ENCODE measurements around the gene NGF.

Gene NGF

DNA sequence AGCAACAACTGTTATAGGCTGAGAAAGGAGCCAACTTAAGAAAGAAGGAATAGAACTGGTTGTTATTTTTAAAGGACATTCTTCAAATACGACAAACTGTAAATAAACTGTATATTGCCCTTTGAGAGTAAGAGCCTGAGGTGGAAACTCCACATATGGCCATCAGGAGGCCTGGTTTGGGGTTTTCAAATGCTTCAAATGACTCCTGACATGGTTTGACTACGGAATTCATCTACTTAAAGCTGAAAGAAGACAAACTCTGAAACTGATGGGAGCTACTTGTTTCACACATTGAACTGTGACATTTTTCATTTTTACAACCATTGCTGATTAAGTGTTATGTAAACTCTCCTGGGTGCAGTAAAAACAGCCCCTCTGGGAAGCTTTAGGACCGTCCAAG, 59.8 kb downstream of the NGF start:
- no peak for DNase-seq

DNA sequence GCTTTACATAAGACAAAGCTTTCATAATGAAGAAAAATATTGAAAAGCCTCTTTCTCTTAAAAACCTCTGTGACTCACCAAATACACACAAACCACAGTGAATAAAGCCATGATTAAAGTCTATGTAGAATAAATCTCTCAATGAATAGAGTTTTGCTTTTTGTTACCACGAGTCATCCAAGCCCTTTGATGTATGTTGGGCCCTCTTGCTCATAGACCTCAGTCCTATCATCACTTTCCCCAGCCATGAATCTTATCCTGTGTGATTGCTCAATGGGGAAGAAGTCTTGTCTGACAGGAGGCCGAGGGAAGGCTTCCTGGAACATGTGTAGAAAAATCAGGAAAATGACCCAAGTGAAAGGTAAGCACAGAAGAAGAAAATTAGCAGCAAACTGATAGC, 60.8 kb downstream of the NGF start:
- DNase-seq, result peak; percentile 87

DNA sequence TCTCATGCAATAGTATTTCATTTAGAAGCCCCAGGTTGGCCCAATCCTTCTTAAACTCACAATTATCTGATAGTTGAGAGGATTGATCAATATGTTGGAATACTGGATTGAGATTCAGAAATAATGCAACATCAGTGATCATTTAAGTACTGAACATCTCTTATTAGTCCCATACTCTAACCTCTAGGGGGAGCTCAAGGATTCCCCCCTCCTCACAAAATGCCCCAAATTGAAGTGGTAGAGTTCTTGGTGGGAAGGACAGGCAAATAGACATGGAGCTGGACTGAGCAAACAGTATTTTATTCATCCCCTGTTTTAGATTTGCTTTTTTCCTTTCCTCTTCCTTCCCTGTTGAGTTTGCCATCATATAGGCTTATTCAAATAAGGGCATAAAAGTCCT, 62.8 kb downstream of the NGF start:
- no peak for DNase-seq

DNA sequence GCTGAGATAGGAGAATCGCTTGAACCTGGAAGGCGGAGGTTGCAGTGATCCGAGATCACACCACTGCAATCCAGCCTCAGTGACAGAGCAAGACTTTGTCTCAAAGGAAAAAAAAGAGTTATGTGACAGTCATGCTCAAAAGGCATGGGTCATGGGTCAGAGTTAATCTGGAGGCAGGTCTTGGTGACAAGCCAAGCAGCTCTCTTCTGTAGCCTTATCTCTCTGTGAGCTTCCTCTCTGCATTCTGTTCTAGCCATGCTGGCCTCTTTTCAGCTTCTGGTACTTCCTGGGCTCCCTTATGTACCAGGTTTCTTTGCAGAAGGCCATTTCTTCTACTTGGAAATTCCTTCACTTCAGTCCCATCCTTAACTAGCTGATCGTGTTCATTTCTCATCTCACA, 63.6 kb downstream of the NGF start:
- no peak for DNase-seq

DNA sequence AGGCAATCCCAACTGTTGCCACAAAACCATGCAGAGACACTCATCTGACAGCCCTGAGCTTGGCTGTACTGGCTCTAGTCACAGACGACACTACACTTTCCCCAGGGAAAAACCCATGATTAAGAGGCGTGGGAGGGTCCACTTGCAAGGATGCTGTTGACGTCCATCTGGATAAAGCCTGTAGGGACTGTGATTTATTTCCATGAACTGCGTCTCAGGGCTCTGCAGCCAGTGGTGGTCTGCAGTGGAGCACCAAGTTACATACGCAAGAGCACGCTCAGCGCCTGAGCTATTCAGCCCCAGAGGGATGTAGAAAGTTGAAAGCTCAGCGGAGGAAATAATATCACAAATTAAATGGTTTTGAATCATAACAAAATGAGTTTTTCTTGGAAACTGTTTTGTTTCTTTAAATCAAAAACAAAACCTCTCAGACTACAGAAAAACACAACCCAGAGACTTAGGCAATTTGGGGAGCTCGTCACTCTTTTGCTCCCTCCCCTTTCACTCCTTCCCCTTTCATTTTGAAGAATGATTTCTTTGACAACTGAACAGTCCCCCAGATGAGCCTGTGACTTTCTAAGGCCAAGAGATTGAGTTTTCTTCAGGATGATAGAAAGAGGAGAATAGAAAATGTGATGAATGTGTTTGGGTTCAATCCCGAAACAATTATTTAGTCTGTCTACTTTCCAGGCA, 71.2 kb downstream of the NGF start:
- DNase-seq, result no peak

DNA sequence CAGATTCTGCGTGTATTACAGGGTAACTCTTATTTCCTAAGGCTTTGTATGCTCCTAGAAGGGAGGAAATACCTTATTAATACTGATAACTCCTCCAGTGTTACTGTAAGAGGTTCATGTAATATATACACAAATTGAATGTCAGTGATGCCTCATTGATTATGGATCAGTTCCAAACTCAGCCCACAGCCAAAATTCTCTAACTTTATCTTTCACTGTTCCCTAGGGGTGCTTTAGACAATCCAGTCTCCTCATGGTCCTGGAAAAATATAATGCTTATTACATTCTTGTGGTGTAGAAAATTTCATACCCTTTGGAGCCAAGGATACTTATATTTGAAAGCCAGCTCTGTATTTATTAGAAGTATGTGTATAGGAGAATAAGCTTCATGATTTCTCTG, 73.0 kb downstream of the NGF start:
- no peak for DNase-seq

DNA sequence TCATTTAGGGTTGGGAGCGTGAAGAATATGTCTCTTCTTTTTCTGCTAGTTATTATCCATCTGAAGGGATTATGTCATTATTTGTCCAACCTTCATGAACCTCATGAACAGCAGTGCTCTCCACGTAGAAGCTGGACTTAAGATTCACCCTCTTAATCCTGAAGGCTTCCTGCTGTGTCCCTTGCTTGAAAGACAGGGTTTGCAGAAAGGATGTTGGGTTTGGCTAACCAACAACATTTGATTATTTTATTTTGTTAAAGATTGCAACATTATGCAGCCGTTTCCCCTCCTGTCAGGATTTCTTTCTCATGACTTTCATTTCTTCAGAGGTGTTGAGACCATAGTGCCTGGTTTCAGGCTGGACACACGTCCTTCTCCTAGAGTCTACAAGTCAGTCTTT, 75.2 kb downstream of the NGF start:
- no peak for DNase-seq

DNA sequence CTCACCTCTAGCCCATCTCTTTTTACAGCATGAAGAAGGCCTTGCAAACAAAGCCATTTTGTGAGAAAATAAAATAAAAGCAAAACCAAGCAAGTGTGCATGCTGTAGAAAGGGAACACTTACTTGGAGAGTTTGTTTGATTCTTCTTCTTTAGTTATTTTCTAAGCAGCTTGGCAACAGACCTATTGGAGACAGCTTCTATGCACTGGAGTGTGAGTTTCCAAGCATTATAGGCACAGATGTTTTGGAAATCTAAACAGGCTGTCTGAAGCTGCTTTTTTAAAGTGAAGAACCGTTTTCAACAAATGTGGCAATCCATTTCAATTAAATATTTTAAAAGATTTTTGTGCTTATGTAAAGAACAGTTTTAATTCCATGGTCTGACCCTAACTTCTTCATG, 76.6 kb downstream of the NGF start:
- DNase-seq, result no peak

DNA sequence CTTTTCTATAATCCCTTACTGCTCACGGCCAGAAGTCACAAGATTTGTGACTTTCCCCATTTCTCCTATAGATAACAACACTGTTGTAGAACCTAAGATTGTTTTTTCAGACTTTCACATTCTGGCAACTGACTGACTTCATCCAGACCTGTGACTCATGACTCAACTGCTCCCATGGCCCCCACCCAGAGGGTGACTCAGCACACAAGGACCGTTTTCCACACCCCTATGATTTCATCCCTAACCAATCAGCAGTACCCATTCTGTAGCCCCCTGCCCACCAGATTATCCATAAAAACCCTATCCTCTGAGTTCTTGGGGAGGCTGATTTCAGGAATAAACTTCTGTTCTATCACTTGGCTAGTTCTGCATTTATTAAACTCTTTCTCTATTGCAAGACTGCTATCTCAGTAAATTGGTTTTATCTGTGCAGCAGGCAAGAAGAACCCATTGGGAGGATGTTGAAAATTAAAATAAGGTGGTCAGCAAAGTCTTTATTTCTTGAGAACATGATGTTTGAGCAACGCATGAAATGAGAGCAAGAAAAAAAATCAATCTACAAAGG, 79.7 kb downstream of the NGF start:
- peak; percentile 34 for DNase-seq

DNA sequence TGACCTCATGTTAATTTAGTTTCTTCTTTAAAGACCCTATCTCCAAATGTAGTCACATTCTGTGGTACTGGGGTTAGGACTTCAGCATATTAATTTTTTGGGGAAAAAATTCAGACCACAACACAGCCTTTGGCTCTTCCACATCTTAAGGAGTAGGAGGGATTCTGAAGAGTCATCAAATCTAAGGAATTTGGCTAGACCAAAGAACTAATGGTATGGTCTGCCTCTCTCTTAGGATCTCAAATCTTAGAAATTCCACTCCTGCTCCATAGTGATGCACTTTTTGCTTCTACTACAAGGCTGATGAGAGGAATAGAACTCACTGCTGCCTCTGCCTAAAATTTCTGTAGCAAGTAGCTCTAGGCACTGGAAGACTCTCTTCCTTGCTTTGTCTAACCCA, 80.5 kb downstream of the NGF start:
- DNase-seq, result no peak

DNA sequence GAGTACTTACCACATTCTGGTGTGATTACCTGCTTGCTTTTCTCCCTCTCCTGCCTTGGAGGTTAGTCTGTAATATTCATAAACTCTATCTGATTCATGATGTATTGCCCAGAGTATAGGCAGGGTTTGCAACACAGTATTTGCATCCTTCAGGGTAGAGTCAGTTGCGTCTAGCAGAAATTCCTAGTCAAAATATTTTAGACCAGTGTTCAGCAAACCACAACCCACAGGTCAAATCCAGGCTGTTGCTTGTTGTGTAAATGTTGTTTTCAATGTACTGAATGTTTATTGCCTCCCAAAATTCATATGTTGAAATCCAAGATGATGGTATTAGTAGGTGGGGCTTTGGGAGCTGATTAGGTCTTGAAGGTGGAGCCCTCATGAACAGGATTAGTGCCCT, 82.9 kb downstream of the NGF start:
- no peak for DNase-seq

DNA sequence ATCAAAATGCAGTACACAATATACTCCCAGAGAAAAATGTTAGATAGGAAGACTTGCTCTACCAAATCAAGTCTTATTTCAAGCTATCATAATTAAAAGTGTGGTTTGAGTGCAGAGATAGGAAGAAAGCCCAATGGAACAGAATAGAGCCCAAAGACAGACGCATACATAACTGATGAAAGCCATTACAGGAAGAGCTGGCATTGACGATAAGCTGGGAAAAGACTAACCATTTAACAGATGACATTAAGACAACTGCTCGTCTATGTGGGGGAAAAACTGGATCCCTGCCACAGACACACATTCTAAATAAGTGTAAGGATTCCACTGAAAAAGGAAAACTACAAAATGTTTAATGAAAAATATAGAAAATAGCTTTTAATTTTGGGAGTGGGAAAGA, 85.5 kb downstream of the NGF start:
- DNase-seq, result no peak

DNA sequence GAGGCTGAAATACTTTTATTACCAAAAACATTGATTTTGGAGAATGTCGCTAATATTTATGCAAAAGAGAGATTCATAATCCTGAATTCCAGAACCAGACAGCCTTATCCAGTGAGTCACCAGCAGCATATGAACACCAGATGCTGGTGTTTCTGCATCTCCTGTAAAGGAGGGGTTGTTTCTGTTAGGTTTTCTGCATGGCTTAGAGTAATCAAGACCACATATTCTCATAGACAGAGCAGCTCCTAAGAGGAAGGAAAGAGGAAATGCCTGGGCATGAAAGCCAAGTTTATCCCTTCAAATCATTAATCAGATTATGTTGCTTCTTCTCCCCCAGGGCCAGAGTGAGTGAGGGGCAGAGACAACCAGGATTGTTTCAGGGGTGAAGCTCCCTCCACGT, 86.2 kb downstream of the NGF start:
- peak; percentile 76 for DNase-seq

DNA sequence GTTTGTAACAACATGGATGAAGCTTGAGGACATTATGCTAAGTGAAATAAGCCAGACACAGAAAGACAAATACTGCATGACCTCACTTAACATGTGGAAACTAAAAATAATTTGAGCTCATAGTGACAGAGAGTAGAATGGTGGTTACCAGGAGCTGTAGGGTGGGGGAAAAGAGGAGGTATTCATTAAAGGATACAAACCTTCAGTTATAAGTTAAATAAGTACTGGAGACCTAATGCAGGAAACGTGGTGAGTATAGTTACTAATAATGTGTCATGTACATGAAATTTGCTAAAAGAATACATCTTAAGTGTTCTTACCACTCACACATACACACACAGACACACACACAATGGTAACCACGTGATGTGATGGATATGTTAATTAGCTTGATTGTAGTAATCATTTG, 86.7 kb downstream of the NGF start:
- DNase-seq, result peak; percentile 6

DNA sequence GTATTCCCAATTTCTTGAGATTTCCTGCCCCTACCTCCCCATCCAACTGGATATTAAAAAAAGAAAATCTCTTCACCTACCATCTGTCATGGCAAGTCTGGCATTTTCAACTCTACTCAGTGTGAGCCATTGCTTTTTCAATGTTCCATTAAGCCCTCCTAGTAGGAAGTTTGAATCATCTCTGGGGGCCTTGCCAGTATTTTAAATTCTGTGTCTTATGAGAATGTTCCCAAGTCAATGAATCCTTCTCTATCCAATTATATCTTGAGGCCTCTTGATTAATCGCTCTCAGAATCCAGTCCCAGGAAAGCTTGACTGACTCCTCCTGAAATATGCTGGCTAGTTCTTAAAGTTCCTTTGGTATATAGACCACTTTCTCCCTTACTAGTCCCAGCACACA, 91.5 kb downstream of the NGF start:
- DNase-seq, result no peak

DNA sequence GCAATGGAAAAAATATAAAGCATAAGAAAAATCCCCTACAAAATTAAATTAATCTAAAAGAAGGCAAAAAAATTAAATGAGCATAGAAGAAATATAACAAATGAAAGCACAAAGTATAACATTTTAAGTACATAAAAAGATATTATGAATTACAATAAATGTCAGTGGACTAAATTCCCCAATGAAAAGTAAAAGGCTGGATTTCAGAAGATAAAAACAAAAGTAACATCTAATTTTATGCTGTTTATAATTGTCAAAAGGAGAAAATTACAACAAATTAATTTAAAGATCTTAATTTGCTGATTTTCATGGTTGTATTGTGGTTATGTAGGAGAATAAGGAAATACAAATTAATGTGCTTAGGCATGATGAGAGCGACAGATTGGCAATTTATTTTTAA, 92.8 kb downstream of the NGF start:
- DNase-seq, result no peak

DNA sequence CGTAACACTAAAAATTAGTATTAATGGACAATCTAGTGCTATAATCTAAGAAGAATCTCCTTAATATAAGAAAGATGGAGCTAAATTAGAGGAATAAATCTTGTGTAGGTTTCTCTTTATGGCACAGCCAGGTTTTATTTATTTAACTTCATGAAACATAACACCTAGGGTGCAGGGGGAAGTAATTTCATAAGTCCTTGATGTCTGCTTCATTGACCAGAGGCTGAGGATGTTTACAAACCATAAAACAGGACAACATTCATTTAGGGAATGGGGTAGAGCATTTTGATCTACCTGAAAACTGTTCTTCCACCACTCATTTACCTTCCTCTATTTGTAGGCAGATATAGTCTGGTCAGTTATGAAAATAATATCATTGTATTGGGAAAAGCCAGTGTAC, 95.5 kb downstream of the NGF start:
- DNase-seq, result no peak

DNA sequence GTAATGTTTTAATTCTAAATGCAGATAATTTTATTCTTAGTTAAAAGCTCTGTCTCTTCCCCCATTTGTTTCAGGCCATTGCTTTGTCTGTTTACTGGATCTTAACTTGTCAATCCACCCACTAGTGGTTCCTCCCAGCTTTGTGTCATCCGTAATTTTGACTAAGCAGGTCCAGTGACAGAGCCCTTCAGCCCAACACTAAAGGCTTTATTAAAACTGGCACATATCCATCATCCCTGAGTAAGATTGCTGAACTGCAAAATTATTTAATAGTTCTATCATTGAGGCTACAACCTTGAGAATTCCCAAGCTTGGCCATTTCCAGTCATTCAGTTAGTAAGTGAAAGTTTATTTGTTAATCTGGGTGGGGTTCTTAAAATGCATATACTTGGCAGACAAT, 96.7 kb downstream of the NGF start:
- no peak for DNase-seq

DNA sequence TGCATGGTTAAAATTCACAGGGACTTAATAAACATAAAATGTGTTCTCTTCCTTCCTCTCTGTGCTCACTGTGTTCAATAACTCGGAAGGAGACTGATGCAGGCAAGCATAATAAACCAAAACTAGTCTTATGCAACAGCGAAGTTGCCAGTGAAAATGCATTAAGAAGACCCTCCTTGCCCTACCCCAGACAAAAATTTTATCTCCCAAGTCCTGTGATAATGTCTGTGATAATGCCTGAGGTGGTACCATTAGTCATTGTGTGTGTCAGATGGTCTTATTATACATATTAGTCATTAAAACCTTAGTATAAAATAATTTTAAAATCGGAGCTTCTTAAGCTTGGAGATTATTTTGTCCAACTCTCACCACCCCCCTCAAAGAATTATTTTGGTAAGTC, 97.8 kb downstream of the NGF start:
- DNase-seq, result peak; percentile 54

DNA sequence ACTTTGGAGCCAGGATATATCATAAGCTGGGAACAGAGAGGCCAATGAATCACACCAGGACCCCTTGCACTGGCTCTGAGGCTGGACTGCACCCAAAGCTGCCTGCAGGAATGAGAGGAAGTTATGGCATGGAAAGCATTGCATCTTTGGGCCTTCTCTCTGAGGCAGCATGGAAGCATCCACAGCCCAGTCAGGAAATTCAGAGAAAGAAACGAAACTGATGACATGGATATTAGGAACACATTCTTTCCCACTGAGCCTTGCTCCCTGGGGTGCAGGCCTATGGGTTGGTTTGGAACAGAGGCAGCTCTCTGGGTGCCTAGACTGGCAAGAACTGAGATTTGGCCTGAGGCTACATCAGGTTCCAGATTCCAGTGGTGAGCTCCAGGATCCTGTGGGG, 98.6 kb downstream of the NGF start:
- peak; percentile 22 for DNase-seq

DNA sequence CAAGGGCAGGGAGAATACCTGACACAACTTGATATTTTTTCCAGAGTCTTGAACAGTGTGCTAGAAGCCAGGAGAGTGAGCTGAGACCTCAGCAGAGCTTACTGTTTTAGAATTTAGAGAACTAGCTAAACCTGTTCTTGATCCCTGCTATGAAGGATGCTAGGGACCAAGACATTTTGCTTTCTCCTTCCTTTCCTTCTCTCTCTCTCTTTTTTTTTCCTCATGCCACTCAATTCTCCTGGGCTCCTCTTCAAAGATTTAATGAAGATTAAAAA, 99.0 kb downstream of the NGF start:
- DNase-seq, result no peak

DNA sequence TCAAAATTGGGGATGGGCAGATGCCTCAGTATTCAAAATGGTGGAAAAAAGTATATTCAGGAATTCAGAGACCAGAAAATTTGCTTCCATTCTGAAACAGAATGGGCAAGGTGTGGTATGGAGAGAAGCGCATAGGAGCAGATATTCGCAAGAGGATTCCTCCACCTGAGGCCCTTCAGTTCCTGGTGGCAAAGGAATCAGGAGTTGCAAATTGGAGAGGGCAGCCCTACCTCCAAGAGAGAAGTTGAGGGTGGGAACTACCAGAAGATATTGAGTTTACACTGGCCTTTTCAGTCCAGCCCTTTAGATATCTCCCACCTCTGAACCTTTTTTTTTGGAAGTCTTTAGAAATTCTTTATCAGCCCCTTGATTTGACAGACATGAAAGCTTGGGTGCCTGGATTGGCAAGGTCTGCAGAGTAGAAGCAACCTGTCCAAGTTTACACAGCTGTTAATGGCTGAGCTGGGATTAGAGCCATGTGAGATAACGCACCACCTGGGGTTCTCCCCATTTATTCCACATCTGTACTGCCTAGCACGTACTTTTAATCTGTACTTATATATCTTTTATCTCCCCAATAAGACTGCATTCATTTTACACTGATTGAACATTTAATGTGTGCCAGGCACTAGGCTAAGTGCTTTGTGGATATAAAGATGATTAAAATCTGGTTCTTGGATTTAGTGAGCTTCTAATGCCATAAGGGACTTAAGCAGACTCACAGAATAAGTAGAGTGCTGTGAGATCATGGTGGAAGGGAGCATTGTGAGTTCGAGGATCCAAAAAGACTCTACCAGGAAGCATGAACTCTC, 99.5 kb downstream of the NGF start:
- DNase-seq, result no peak

DNA sequence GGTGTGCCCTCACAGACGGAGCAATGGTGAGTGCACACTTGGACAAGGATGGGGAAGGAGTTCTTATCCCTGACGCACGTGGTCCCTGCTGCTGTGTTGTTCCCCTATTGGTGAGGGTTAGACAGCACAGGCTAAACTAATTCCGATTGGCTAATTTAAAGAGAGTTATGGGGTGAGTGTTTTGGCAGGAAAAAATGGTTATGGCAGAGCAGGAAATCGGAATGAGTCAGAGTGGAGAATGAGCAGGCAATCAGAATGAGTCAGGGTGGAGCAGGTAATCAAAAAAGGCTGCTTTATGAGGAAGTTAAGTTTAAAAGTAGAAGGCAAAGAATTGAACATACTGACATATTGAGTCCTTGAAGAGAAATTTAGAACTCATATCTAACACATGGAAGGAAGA, 100.5 kb downstream of the NGF start:
- DNase-seq, result no peak

DNA sequence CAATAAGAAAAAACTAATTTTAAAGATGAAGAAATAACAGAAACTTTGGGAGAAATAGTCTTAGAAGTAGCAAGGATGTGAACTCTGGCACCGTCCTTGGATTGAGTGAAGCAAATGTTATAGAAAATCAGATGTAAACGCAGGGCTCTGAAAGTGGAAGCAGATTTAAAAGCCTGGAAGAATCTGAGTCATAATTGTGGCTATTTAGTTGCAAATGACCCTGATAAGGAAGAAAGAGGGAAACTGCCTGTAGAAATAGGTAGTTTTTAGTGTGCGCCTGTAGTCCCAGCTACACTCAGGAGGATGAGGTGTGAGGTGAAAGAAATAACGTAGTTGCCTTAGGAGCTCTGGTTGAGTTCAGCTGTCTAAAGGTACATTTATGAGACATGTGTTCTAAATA, 101.0 kb downstream of the NGF start:
- no peak for DNase-seq
